GM12878 (cell line): Measurements from ENCODE around the gene SMARCE1. TPM values are rescaled to one million over a fixed set of nuclear protein-coding genes. Genes with fewer than 3 reads are reported as not detected.

ENCODE experiments used
- ATAC-seq: fragments of 200-7000 bp; cut with Tn5 transposase; 3 replicates; pipeline ENCODE4 v1.9.1; 2020; ENCODE audit warnings: mild to moderate bottlenecking, moderate library complexity
- BruUV-seq: library from RNA; stranded (reverse); fragments of 400-500 nt; replicated peaks from 2 replicates; lab custom pipeline; 2021; lab: Mats Ljungman, UMichigan
- CTCF ChIA-PET: fragments of 300-600 bp; sonication (Branson Sonifier 250); formaldehyde crosslinking; extraction: SDS; loops from one replicate; lab custom pipeline; 2021; ENCODE audit warnings: inconsistent platforms; lab: Yijun Ruan, JAX
- POLR2A ChIA-PET: fragments of 350-600 bp; formaldehyde crosslinking; extraction: SDS; loops from one replicate; lab custom pipeline; 2021; ENCODE audit warnings: inconsistent platforms; lab: Charles Lee
- RAD21 ChIA-PET: fragments of 300-600 bp; sonication (Branson Sonifier 250); formaldehyde crosslinking; loops from one replicate; lab custom pipeline; 2023; ENCODE audit warnings: antibody characterized with exemption; ENCODE audit not compliant: unreplicated experiment; lab: Charles Lee
- SMC1A ChIA-PET: fragments of 300-600 bp; sonication (Branson Sonifier 250); formaldehyde crosslinking; loops from one replicate; lab custom pipeline; 2023; ENCODE audit not compliant: unreplicated experiment, uncharacterized antibody; lab: Charles Lee
- DNase-seq: peaks from one replicate; pipeline ENCODE4 v3.0.0-alpha.2; 2011; ENCODE audit warnings: low read depth, low spot score
- FAIRE-seq: peaks from 3 replicates; lab custom pipeline; 2011; peaks lifted over from hg19 to GRCh38; lab: Jason Lieb, UNC
- H2AFZ ChIP-seq: 2 replicates; pipeline ENCODE4 v1.6.0; 2011; ENCODE audit warnings: low read depth, low read length, control low read depth; ENCODE audit not compliant: control insufficient read depth
- H3K27ac ChIP-seq: 2 replicates; pipeline ENCODE4 v1.5.1; 2011; ENCODE audit warnings: control low read depth; ENCODE audit not compliant: control insufficient read depth, insufficient read depth
- H3K27me3 ChIP-seq, 2 experiments: replicated peaks in 1 of 2; 2 replicates each; pipeline versions ENCODE4 v1.6.0 to v1.6.1; 2011; ENCODE audit warnings: low read length in 1 of 2; ENCODE audit not compliant: control insufficient read depth in 2 of 2, insufficient read depth in 2 of 2
- H3K36me3 ChIP-seq, 2 experiments: 2 replicates each; pipeline ENCODE4 v1.5.1; 2011; ENCODE audit warnings: low read length in 1 of 2; ENCODE audit not compliant: control insufficient read depth in 2 of 2, insufficient read depth in 2 of 2
- H3K4me1 ChIP-seq: 2 replicates; pipeline ENCODE4 v1.6.1; 2011; ENCODE audit warnings: mild to moderate bottlenecking, low read length, moderate library complexity, mixed read lengths; ENCODE audit not compliant: control insufficient read depth, insufficient read depth
- H3K4me2 ChIP-seq: 2 replicates; pipeline ENCODE4 v1.6.0; 2011; ENCODE audit warnings: control low read depth; ENCODE audit not compliant: control insufficient read depth, insufficient read depth
- H3K4me3 ChIP-seq: fragments of 200-600 bp; sonication (generic); 2 replicates; pipeline ENCODE4 v1.5.1; 2016
- H3K79me2 ChIP-seq: 2 replicates; pipeline ENCODE4 v1.6.0; 2011; ENCODE audit warnings: low read length; ENCODE audit not compliant: control insufficient read depth, insufficient read depth
- H3K9ac ChIP-seq: 2 replicates; pipeline ENCODE4 v1.8.0; 2011; ENCODE audit warnings: low read length, control low read depth, mixed read lengths; ENCODE audit not compliant: control insufficient read depth, insufficient read depth
- H3K9me3 ChIP-seq: replicated peaks from 3 replicates; pipeline ENCODE4 v1.5.1; 2011; ENCODE audit warnings: mild to moderate bottlenecking, low read length; ENCODE audit not compliant: control insufficient read depth, insufficient read depth
- H4K20me1 ChIP-seq: 2 replicates; pipeline ENCODE4 v1.6.0; 2011; ENCODE audit not compliant: control insufficient read depth, insufficient read depth
- BACH1 ChIP-seq: fragments of 450-650 bp; IDR thresholded peaks from 2 replicates; pipeline ENCODE4 v1.6.1; 2017; ENCODE audit warnings: mild to moderate bottlenecking, borderline replicate concordance
- DPF2 ChIP-seq: fragments of 450-650 bp; IDR thresholded peaks from 2 replicates; pipeline ENCODE4 v1.6.1; 2017; ENCODE audit warnings: mild to moderate bottlenecking
- FOS ChIP-seq: IDR thresholded peaks from 3 replicates; pipeline ENCODE4 v1.6.1; 2011; ENCODE audit warnings: borderline replicate concordance; ENCODE audit not compliant: insufficient read length; ENCODE audit errors: extremely low read depth
- MEF2A ChIP-seq: IDR thresholded peaks from 2 replicates; pipeline ENCODE4 v1.6.1; 2011; ENCODE audit warnings: low read depth, mild to moderate bottlenecking, low read length, moderate library complexity; ENCODE audit not compliant: insufficient read depth
- MTA2 ChIP-seq: fragments of 450-650 bp; IDR thresholded peaks from 2 replicates; pipeline ENCODE4 v1.6.1; 2016; ENCODE audit warnings: low read depth, mild to moderate bottlenecking, moderate library complexity
- NR2C1 ChIP-seq: fragments of 450-650 bp; IDR thresholded peaks from 2 replicates; pipeline ENCODE4 v1.6.1; 2017; ENCODE audit warnings: antibody characterized with exemption, mild to moderate bottlenecking, moderate library complexity
- NR2C2 ChIP-seq: IDR thresholded peaks from 2 replicates; pipeline ENCODE4 v1.6.1; 2011; ENCODE audit warnings: borderline replicate concordance, low read depth; ENCODE audit not compliant: control insufficient read depth, insufficient read length
- RB1 ChIP-seq: fragments of 450-650 bp; formaldehyde crosslinking; IDR thresholded peaks from 2 replicates; pipeline ENCODE4 v1.6.1; 2017; ENCODE audit warnings: mild to moderate bottlenecking, borderline replicate concordance
- TCF3 ChIP-seq: IDR thresholded peaks from 2 replicates; pipeline ENCODE4 v1.6.1; 2012; ENCODE audit warnings: low read depth, mild to moderate bottlenecking, low read length, borderline replicate concordance; ENCODE audit not compliant: insufficient read depth
- WRNIP1 ChIP-seq: IDR thresholded peaks from 2 replicates; pipeline ENCODE4 v1.6.1; 2011; ENCODE audit warnings: low read depth, low read length, improper control_type of control experiment, borderline replicate concordance
- ZNF207 ChIP-seq: fragments of 450-650 bp; IDR thresholded peaks from 2 replicates; pipeline ENCODE4 v1.6.1; 2014; ENCODE audit warnings: antibody characterized with exemption, mild to moderate bottlenecking, borderline replicate concordance
- ZNF274 ChIP-seq: IDR thresholded peaks from one replicate; pipeline ENCODE4 v1.8.0; 2011; ENCODE audit not compliant: insufficient read length, insufficient read depth
- WGBS: methylation state at CpG from one replicate; pipeline ENCODE4 v1.1.6; 2016; ENCODE audit warnings: low lambda C conversion rate; ENCODE audit not compliant: insufficient replicate concordance, insufficient coverage; ENCODE audit errors: missing lambda C conversion rate; 5-methylcytosine and 5-hydroxymethylcytosine counted together
- in situ Hi-C: fragments of 300-500 bp; cut with MboI; formaldehyde crosslinking; loops from 9 replicates; pipeline ENCODE4 v1.14.3; 2018; ENCODE audit warnings: mixed read lengths
- intact Hi-C: fragments of 100-400 bp; cut with micrococcal nuclease; formaldehyde crosslinking; loops from one replicate; pipeline ENCODE4 v1.14.2; 2022; ENCODE audit not compliant: unreplicated experiment
- polyA plus RNA-seq, 11 experiments: library from polyadenylated mRNA; depleted of rRNA in 4 of 11; unstranded in 6 of 11; stranded (reverse) in 5 of 11; fragments of >200 nt; fragmentation: Nextera tagmentation in 4 of 11; fragmentation: Illumina TruSeq in 1 of 11; extraction: Ambion mirVana in 4 of 11; extraction: Trizol in 1 of 11; gene quantifications; 1 replicate in 1 of 11; 2 replicates in 10 of 11; pipeline versions ENCODE4 v1.2.1 to v1.2.3, GENCODE V29; 2011 to 2016; ENCODE audit warnings: inconsistent platforms in 2 of 11, missing spikeins in 2 of 11, low read depth in 1 of 11
- total RNA-seq, 4 experiments: library from RNA; depleted of rRNA in 3 of 4; stranded (reverse); fragments of >200 nt in 3 of 4; fragmentation: Illumina TruSeq in 1 of 4; extraction: Trizol in 1 of 4; gene quantifications; 2 replicates each; pipeline versions ENCODE4 v1.2.1 to v1.2.3, GENCODE V29; 2013 to 2021
- TF ChIP-seq, protein P1 (sequence below): IDR thresholded peaks from 2 replicates; pipeline ENCODE4 v1.6.1; 2012; ENCODE audit warnings: improper control_type of control experiment, low read depth, low read length; ENCODE audit not compliant: insufficient replicate concordance
- TF ChIP-seq, protein P2 (sequence below): fragments of 150-350 bp; IDR thresholded peaks from 2 replicates; pipeline ENCODE4 v1.6.1; 2016; ENCODE audit warnings: low read depth, low read length

The SMARCE1 gene
- total and polyA plus RNA-seq, 10 of the 15 experiments (the other 5 are each of a cell fraction or from before 2014, with no cell fraction given) = 87.9 to 191 (median 132) TPM

DNA sequence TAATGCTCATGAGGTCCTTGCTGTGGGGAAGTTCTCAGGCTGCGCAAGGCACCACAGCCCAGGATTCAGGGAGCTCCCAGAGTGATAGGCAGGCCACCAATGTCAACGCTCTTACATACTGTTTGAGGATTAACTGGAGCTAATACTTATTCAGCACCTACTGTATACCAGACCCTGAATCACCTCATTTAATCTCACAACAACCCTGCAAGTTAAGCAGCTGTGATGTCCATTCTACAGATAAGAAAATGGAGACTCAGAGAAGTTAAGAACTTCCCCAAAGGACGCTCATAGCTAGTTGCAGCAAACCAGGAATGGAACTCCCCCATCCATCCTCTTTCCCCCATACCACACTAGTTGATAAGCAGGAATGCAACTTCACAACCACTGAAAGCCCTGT lies 56.9 kb downstream of the SMARCE1 start:
- ChIA-PET CTCF (interaction anchor here (1.0 to 2.5 kb wide), 6 partner anchors 8 to 51 kb away, joined by 3 to 8 read pairs (median 3); no protein-coding TSS in a partner anchor), RAD21 (interaction anchor here (1.1 to 2.1 kb wide), 2 partner anchors 10 to 29 kb away, joined by 4 to 5 read pairs; no protein-coding TSS in a partner anchor)
- no TSS peak for BruUV-seq
- ATAC-seq = no peak
- intact Hi-C loops = no loop called here
- TF ChIP-seq DPF2 (no peak), ZNF207 (no peak), MEF2A (no peak), WRNIP1 (no peak), BACH1 (no peak), TCF3 (no peak), MTA2 (no peak), RB1 (no peak), FOS (no peak), NR2C2 (no peak), NR2C1 (no peak), ZNF274 (no peak)
- TF ChIP-seq, protein P1, sequence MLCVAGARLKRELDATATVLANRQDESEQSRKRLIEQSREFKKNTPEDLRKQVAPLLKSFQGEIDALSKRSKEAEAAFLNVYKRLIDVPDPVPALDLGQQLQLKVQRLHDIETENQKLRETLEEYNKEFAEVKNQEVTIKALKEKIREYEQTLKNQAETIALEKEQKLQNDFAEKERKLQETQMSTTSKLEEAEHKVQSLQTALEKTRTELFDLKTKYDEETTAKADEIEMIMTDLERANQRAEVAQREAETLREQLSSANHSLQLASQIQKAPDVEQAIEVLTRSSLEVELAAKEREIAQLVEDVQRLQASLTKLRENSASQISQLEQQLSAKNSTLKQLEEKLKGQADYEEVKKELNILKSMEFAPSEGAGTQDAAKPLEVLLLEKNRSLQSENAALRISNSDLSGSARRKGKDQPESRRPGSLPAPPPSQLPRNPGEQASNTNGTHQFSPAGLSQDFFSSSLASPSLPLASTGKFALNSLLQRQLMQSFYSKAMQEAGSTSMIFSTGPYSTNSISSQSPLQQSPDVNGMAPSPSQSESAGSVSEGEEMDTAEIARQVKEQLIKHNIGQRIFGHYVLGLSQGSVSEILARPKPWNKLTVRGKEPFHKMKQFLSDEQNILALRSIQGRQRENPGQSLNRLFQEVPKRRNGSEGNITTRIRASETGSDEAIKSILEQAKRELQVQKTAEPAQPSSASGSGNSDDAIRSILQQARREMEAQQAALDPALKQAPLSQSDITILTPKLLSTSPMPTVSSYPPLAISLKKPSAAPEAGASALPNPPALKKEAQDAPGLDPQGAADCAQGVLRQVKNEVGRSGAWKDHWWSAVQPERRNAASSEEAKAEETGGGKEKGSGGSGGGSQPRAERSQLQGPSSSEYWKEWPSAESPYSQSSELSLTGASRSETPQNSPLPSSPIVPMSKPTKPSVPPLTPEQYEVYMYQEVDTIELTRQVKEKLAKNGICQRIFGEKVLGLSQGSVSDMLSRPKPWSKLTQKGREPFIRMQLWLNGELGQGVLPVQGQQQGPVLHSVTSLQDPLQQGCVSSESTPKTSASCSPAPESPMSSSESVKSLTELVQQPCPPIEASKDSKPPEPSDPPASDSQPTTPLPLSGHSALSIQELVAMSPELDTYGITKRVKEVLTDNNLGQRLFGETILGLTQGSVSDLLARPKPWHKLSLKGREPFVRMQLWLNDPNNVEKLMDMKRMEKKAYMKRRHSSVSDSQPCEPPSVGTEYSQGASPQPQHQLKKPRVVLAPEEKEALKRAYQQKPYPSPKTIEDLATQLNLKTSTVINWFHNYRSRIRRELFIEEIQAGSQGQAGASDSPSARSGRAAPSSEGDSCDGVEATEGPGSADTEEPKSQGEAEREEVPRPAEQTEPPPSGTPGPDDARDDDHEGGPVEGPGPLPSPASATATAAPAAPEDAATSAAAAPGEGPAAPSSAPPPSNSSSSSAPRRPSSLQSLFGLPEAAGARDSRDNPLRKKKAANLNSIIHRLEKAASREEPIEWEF = no peak
- TF ChIP-seq, protein P2, sequence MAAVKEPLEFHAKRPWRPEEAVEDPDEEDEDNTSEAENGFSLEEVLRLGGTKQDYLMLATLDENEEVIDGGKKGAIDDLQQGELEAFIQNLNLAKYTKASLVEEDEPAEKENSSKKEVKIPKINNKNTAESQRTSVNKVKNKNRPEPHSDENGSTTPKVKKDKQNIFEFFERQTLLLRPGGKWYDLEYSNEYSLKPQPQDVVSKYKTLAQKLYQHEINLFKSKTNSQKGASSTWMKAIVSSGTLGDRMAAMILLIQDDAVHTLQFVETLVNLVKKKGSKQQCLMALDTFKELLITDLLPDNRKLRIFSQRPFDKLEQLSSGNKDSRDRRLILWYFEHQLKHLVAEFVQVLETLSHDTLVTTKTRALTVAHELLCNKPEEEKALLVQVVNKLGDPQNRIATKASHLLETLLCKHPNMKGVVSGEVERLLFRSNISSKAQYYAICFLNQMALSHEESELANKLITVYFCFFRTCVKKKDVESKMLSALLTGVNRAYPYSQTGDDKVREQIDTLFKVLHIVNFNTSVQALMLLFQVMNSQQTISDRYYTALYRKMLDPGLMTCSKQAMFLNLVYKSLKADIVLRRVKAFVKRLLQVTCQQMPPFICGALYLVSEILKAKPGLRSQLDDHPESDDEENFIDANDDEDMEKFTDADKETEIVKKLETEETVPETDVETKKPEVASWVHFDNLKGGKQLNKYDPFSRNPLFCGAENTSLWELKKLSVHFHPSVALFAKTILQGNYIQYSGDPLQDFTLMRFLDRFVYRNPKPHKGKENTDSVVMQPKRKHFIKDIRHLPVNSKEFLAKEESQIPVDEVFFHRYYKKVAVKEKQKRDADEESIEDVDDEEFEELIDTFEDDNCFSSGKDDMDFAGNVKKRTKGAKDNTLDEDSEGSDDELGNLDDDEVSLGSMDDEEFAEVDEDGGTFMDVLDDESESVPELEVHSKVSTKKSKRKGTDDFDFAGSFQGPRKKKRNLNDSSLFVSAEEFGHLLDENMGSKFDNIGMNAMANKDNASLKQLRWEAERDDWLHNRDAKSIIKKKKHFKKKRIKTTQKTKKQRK = no peak
- TF ChIP-seq, all 136 proteins: peak for 0
- DNase-seq (no peak), FAIRE-seq (no peak)
- POLR2A ChIA-PET = interaction anchor here (0.8 to 1.7 kb wide), 7 partner anchors 8 to 1098 kb away, joined by 3 to 10 read pairs (median 4); partner anchors contain the start of gene EIF1
- in situ Hi-C loops = no loop called here
- Histone ChIP-seq H3K27me3 (peaks cover 0 to 4% of the 10 kb centered on the region in 2 experiments; a peak in 1 of 4 replicates), H3K4me2 (no peak overlapping the region), H3K9ac (no peak overlapping the region), H3K9me3 (peaks cover 14% of the 10 kb centered on the region), H4K20me1 (no peaks in the 10 kb centered on the region), H3K27ac (no peak overlapping the region), H2AFZ (no peak overlapping the region), H3K79me2 (no peaks in the 10 kb centered on the region), H3K36me3 (no peaks in the 10 kb centered on the region), H3K4me3 (no peak overlapping the region), H3K4me1 (peaks cover 2% of the 10 kb centered on the region)
- SMC1A ChIA-PET = interaction anchor here (0.9 to 3.1 kb wide), 8 partner anchors 8 to 137 kb away, joined by 3 to 23 read pairs (median 3); no protein-coding TSS in a partner anchor
- 44% methylated on average over 3 of the region's 3 CpGs for WGBS
